VCaP (cell line): ENCODE data around the gene YPEL2.
A peak's percentile ranks its signal among the peaks of the same experiment; 100 is the strongest.

Source experiments
- H3K27ac ChIP-seq: fragments of 450-650 bp; 2 replicates; pipeline ENCODE4 v1.5.1; 2017
- TF ChIP-seq, protein P1 (sequence below): fragments of 450-650 bp; conservative IDR thresholded peaks from 2 replicates; pipeline ENCODE4 v1.5.1; 2017; ENCODE audit warnings: mild to moderate bottlenecking, moderate library complexity

Gene YPEL2

GRCh38 chr17:59374612-59375011, 43.2 kb downstream of the YPEL2 start:
- TF ChIP-seq, protein P1, sequence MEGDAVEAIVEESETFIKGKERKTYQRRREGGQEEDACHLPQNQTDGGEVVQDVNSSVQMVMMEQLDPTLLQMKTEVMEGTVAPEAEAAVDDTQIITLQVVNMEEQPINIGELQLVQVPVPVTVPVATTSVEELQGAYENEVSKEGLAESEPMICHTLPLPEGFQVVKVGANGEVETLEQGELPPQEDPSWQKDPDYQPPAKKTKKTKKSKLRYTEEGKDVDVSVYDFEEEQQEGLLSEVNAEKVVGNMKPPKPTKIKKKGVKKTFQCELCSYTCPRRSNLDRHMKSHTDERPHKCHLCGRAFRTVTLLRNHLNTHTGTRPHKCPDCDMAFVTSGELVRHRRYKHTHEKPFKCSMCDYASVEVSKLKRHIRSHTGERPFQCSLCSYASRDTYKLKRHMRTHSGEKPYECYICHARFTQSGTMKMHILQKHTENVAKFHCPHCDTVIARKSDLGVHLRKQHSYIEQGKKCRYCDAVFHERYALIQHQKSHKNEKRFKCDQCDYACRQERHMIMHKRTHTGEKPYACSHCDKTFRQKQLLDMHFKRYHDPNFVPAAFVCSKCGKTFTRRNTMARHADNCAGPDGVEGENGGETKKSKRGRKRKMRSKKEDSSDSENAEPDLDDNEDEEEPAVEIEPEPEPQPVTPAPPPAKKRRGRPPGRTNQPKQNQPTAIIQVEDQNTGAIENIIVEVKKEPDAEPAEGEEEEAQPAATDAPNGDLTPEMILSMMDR: no peak

GRCh38 chr17:59375857-59376256, 44.4 kb downstream of the YPEL2 start:
- peak overlapping the region; percentile 81 for H3K27ac ChIP-seq
- TF ChIP-seq, protein P1: no peak

More at GRCh38 chr17:59374612-59375011, 43.2 kb downstream of the YPEL2 start:
- no peak overlapping the region; the same call in 1 of the 2 replicates for H3K27ac ChIP-seq

DNA sequence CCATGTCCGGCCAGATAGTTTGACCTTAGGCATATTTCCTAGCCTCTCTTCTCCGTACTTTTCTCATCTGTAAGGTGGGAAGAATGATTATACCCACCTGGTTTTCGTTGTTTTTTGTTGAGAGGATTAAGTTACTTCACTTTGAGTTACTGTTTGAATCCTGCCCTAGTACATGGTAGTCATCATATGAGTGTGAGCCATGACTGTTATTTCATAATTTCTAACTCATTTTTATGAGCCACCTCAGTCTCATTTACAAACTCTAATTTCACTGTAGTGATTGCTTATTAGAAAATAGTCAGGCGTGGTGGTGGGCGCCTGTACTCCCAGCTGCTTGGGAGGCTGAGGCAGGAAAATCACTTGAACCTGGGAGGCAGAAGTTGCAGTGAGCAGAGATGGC, 45.1 kb downstream of the YPEL2 start:
- H3K27ac ChIP-seq: peak overlapping the region; percentile 81
- TF ChIP-seq, protein P1: no peak

- TF ChIP-seq, protein P1: no peak
- peak overlapping the region; percentile 81 for H3K27ac ChIP-seq
These were observed 46.0 kb downstream of the YPEL2 start for GRCh38 chr17:59377410-59377809.

- TF ChIP-seq, protein P1: no peak
- peak overlapping the region; percentile 81 for H3K27ac ChIP-seq
These were observed 47.2 kb downstream of the YPEL2 start for GRCh38 chr17:59378675-59379074.

GRCh38 chr17:59380474-59380873, 49.0 kb downstream of the YPEL2 start:
- H3K27ac ChIP-seq: peak overlapping the region; percentile 76
- TF ChIP-seq, protein P1: no peak

DNA sequence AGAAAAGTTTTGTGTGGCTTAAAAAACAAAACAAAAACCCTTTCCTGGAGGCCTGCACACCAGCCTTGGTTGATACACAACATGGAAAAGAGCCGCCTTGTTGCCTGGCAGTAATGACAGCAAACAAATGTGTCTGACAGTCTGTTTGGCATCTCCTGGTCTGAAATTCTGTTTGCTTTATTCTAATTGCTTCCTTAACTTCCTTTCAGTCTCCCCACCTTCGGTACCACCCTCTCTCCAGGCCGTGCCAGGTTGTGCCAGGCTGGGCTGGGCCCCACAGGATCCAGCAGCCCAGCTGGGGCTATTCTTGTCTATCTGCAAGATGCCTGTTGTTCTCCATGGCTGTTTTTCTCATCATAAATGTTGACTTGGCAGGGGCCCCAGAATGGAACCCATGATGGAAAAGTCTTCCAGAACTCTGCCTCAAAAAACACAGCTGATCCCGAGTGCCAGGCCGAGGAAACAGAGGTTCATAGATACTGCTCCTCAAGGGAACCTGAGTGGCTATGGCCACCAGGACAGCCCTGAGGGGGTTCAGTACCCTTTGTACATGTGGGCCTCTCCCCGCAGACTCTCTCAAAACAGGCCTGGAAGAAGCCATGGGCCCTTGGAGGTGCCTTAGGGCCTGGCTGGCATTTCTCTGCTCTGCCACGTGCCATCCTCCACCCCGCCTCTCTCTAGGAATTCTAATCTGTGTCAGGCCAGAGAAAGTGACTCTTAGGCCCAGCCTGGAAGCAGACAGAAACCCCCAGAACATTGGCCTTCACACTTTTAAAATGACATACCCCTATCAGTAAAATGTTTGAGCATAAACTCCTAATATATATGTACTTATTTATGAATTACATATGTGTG, 50.5 kb downstream of the YPEL2 start:
- peak overlapping the region; percentile 76 for H3K27ac ChIP-seq
- TF ChIP-seq, protein P1: no peak
